Gastrocnemius medialis (tissue), 4 donors: ENCODE data around the gene RFPL2.

ENCODE experiments used
- POLR2A ChIP-seq, 2 donors: fragments of 450-650 bp; IDR thresholded peaks; one replicate each; pipeline ENCODE4 v1.6.1; 2017; ENCODE audit warnings: antibody characterized with exemption in 2 of 2, mild to moderate bottlenecking in 2 of 2, moderate library complexity in 2 of 2
- TF ChIP-seq, protein P1 (sequence below), 5 experiments: fragments of 450-650 bp in 3 of 5; fragments of 200-600 bp in 2 of 5; sonication (generic) in 2 of 5; IDR thresholded peaks in 4 of 5; conservative IDR thresholded peaks in 1 of 5; 1 replicate in 4 of 5; 2 replicates in 1 of 5; pipeline ENCODE4 v1.5.1; 2016 to 2019; ENCODE audit warnings: antibody characterized with exemption in 5 of 5, mild to moderate bottlenecking in 3 of 5, moderate library complexity in 3 of 5

DNA sequence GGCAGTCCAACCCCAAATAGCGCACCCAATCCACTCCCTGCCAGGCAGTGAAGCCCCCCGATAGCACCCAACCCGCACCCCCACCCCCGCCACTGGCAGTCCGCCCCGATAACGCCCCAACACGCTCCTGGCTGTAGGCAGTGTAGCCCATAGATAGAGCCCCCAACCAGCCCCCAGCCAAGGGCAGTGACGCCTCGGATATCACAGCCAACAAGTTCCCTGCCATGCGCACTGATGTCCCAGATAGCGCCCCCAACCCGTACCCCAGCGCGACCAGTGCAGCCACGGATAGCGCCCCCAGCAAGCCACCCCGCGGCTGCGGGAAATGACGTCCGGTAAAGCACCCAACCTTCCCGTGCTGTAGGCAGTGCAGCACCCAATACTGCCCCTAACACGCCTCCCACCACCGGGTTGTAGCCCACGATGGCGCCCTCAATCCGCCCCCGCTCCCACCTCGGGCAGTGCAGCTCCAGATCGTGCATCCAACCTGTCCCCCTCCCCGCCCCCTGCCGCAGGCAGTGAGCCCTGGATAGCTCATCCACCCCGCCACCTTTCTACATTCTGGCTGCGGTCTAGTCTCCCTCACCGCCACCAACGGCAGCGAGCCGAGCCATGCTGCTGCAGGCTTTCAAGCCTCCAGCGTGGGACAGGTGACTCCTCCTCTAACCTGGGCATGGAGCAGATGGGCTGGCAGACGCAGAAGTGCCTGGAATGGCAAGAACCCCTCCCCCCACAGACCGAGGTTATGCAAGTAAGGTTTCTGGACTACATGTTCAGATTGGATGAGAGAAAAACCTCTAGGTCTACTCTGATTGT, 625 bp downstream of the RFPL2 start:
- TF ChIP-seq, protein P1, sequence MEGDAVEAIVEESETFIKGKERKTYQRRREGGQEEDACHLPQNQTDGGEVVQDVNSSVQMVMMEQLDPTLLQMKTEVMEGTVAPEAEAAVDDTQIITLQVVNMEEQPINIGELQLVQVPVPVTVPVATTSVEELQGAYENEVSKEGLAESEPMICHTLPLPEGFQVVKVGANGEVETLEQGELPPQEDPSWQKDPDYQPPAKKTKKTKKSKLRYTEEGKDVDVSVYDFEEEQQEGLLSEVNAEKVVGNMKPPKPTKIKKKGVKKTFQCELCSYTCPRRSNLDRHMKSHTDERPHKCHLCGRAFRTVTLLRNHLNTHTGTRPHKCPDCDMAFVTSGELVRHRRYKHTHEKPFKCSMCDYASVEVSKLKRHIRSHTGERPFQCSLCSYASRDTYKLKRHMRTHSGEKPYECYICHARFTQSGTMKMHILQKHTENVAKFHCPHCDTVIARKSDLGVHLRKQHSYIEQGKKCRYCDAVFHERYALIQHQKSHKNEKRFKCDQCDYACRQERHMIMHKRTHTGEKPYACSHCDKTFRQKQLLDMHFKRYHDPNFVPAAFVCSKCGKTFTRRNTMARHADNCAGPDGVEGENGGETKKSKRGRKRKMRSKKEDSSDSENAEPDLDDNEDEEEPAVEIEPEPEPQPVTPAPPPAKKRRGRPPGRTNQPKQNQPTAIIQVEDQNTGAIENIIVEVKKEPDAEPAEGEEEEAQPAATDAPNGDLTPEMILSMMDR (IDR thresholded peaks at IDR 0.05 in 4 of 5, conservative IDR thresholded peaks at IDR 0.05 in 1 of 5), result no peak
- no peak for TF ChIP-seq POLR2A (IDR thresholded peaks at IDR 0.05)
